Epithelial cell of esophagus (primary cell): ENCODE results near the gene SERINC3.

Experiments
- DNase-seq: peaks from one replicate; pipeline ENCODE4 v3.0.0; 2010; ENCODE audit warnings: low read depth
- H3K4me3 ChIP-seq: 2 replicates; pipeline ENCODE4 v1.5.1; 2011; ENCODE audit warnings: mild to moderate bottlenecking, low read length, control low read depth
- CTCF ChIP-seq: IDR thresholded peaks from 2 replicates; pipeline ENCODE4 v1.5.1; 2011; ENCODE audit warnings: low read depth, mild to moderate bottlenecking, low read length, control low read depth, inconsistent platforms; ENCODE audit not compliant: insufficient read depth; ENCODE audit errors: missing control alignments

SERINC3 gene

DNA sequence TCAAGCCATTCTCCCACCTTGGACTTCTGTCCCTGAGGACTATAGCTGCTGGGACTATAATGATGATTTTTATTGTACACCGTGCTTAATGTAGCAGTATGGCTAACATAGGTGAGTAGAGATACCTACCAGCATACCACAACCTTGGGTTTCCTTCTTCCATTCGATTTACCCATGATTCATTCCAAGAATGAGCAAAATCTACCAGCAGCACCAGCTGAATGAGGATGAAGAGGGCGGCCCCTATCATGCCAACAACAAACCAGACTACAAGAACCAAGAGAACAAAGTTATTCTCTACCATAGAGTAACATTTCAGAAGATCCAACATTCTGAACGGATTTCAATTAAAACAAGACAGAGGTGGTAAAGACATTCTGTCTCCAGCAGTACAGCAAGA, 12.1 kb downstream of the SERINC3 start:
- no peak for DNase-seq
- TF ChIP-seq CTCF: no peak
- no peak overlapping the region for H3K4me3 ChIP-seq

DNA sequence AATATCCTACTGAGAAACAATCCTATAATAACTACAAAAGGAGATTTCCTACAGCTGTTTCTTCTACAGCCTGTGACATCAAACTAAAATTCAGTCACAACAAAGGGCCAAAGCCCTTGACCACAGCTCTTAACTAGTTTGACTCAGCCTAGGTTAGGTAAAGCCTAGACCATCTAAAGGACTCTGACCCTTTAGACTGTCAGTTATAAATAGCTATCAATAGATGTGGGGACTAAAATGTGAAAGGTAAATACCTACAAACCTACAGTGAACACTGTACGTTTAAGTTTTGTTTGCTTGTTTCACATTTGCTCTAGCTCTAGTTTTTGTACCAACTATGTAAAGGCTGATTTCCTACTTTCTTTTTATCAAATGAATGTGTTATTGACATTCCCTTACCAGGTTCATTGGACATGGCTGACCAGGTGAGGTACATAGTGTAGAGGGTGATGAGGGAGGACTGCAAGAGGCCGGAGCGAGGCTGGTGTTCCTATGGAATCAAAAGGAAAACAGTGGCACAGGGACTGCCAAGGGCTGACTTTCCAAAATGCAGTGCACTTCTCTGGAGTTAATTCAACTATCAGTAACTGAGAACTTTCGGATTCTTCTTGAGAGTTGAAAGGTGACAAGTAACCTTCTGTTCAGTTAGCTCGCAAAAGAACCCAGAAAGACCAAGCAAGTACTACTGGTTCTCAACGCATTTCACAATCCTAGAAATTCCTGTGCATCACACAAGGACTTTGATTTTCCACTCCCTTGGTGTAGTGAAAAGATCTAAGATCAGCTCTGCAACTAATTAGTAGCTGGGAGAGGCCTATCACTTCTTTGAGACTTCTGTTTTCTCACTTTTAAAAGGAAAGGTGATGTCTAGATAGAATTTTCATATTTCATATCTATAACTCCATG, 17.2 kb downstream of the SERINC3 start:
- no peak overlapping the region for H3K4me3 ChIP-seq
- DNase-seq: peak; percentile 70
- no peak for TF ChIP-seq CTCF

- DNase-seq: no peak
- TF ChIP-seq CTCF: no peak
- no peak overlapping the region for H3K4me3 ChIP-seq
These were observed 18.9 kb downstream of the SERINC3 start for GRCh38 chr20:44502968-44503367.

GRCh38 chr20:44501448-44501847, 20.4 kb downstream of the SERINC3 start:
- no peak for TF ChIP-seq CTCF
- peak; percentile 36 for DNase-seq
- no peak overlapping the region for H3K4me3 ChIP-seq

DNA sequence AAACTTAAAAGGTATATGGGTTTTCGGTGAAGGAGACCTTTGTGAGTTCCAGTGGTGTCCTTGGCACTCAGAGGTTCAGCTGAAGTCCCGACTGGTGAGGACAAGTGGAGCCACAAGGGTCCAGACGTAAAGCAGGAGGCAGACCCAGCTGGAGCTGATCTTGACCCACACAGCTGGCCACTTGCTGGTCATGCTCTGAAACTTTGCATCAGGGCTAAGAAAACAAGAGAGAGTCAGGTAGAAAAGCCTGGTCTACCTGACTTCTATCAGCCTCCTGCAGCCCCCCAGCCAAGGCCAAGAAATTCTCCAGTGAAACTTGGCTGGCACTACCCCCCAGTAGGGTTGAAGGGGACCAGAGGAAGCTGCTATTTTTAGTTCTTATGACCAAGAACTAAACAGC, 21.6 kb downstream of the SERINC3 start:
- DNase-seq: no peak
- no peak overlapping the region for H3K4me3 ChIP-seq
- no peak for TF ChIP-seq CTCF

- no peak overlapping the region for H3K4me3 ChIP-seq
- no peak for TF ChIP-seq CTCF
- DNase-seq: no peak
These were observed 24.1 kb downstream of the SERINC3 start for GRCh38 chr20:44497761-44498160.

DNA sequence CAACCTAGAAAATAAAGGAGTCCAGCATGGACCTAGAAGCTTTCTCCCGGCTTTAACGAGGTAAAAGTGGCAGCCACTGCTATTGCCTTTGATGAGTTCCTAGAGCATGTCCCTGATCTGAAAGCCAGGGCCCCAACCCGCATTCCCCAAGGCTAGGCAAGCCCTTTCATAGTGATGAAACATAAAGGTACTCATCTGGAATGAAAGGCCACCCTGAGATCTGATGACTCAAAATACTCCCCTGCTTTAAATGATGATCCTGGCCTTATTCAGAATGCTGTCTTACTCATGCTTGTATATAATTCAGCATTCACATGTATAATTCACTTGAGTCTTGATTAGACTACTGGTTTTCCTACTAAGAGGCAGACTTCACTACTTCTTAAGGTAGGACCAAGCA, 24.9 kb downstream of the SERINC3 start:
- DNase-seq: peak; percentile 98
- H3K4me3 ChIP-seq: no peak overlapping the region
- no peak for TF ChIP-seq CTCF
